KG1 (cell line): ENCODE data around the gene ZNF311.
"Not testable (repeated sequence)": the region's sequence is repeated elsewhere in the genome, so short reads cannot be mapped to it uniquely, and the experiment has no call there.

Experiments
- DNase-seq: peaks from one replicate; lab custom pipeline; 2025; lab: John Stamatoyannopoulos, UW

ZNF311 gene

GRCh38 chr6:28982476-28983266 lies 22.4 kb downstream of the ZNF311 start:
- peak; percentile 74 for DNase-seq

- DNase-seq, result peak; percentile 74
Measured at GRCh38 chr6:28981833-28982475, 23.2 kb downstream of the ZNF311 start.

GRCh38 chr6:28981431-28981832 lies 23.7 kb downstream of the ZNF311 start:
- DNase-seq, result peak; percentile 98

- DNase-seq, result peak; percentile 98
Measured at GRCh38 chr6:28980852-28981430, 24.2 kb downstream of the ZNF311 start.

GRCh38 chr6:28980137-28980851 lies 24.8 kb downstream of the ZNF311 start:
- no peak for DNase-seq

- DNase-seq, result no peak
Measured at GRCh38 chr6:28979679-28980078, 25.4 kb downstream of the ZNF311 start.

- DNase-seq, result no peak
Measured at GRCh38 chr6:28978959-28979561, 26.1 kb downstream of the ZNF311 start.

- no peak for DNase-seq
Measured at GRCh38 chr6:28978133-28978491, 27.0 kb downstream of the ZNF311 start.

GRCh38 chr6:28977341-28978132 lies 27.6 kb downstream of the ZNF311 start:
- DNase-seq, result no peak

- DNase-seq, result no peak
Measured at GRCh38 chr6:28976677-28977076, 28.4 kb downstream of the ZNF311 start.

GRCh38 chr6:28974505-28974904 lies 30.6 kb downstream of the ZNF311 start:
- DNase-seq, result no peak

GRCh38 chr6:28970056-28970455 lies 35.1 kb downstream of the ZNF311 start:
- not testable (repeated sequence) for DNase-seq

- no peak for DNase-seq
Measured at GRCh38 chr6:28969129-28969528, 36.0 kb downstream of the ZNF311 start.

- no peak for DNase-seq
Measured at GRCh38 chr6:28968476-28968875, 36.6 kb downstream of the ZNF311 start.

GRCh38 chr6:28965706-28966105 lies 39.4 kb downstream of the ZNF311 start:
- no peak for DNase-seq

- DNase-seq, result no peak
Measured at GRCh38 chr6:28960846-28961500, 44.1 kb downstream of the ZNF311 start.

- DNase-seq, result not testable (repeated sequence)
Measured at GRCh38 chr6:28958561-28959243, 46.4 kb downstream of the ZNF311 start.

- DNase-seq, result not testable (repeated sequence)
Measured at GRCh38 chr6:28957795-28958314, 47.3 kb downstream of the ZNF311 start.

GRCh38 chr6:28956331-28956730 lies 48.8 kb downstream of the ZNF311 start:
- DNase-seq, result no peak
